GM21786 (cell line): ENCODE results near the gene CGNL1.

ENCODE experiments used
- ATAC-seq: cut with Tn5 transposase; IDR thresholded peaks from one replicate; pipeline ENCODE4 v1.9.1; 2021; ENCODE audit not compliant: unreplicated experiment

CGNL1 gene

DNA sequence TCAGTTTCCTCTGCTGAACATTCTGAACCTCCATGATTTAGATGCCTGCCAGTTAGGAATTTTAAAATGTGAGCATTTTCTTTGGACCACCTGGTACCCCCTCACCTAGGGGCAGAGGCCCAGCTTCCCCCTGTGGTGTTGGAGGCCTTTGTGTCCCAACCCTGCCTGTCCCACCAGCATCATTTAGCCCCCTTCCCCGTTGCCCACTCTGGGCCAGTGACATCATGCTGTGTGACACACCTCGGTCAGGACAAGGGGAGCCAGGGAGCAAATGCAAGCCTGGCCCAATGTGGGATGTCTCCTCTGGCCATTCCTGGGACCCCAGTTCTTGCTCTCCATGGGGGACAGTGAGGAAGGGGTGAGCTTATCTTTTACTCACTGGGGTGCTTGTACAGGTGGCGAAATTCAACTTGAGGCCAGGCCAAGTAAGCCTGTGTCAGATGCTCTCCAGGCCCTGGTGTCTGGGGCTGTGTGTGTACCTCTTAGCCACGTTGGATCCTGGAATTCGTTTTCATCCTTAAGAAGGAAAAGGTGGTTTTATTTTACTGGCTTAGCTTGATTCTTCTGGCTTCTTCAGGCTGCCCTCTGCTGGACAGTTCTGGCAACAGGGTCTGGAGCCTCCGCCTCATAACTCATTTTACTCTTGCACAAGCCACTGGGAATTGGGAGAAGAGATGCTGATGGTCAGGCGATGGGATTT, 165.7 kb downstream of the CGNL1 start:
- no peak for ATAC-seq

DNA sequence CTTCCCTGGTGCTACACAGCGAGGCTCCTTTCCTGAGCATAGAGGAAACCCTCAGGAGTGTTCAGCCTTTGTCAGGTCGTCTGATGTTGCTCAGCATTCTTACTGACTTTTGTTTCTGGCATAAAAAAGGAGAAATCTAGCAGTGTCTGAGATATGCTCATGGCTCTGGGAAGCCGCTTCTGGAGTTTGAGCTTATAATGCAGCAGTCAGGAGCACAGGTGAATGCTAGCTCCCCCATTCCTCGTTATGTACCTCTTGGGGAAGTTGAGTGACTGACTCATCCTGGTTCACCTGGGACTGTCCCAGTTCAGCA, 166.2 kb downstream of the CGNL1 start:
- no peak for ATAC-seq

DNA sequence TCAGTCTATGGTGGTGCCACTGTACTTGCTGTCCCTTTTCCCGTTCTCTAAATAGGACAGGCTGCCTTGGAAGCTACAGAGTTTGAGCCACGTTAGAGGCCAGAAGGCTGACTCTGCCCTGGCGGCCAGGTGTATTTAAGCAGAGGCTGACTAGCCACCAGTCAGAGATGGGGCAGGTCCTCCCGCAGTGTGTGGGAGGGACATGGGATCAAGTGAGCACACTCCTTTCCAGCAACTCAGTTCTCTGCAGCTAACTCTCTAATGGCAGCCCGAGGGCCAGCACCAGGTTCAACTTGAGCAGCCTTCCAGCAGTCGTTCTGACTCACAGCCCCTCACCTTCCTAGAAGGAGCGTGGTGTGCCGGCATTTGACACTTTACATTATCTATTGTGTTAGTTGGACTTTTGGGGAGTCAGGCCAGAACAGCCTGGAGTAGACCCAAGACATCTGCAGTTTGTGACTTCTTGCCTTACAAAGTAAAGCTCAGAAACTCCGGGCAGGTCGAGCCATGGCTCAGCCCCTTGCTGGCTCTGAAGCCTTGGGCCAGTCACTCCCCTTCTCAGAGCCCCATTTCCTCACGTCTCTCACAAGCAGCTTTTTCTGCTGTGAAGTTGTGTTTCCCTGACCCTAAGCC, 168.7 kb downstream of the CGNL1 start:
- ATAC-seq = no peak

DNA sequence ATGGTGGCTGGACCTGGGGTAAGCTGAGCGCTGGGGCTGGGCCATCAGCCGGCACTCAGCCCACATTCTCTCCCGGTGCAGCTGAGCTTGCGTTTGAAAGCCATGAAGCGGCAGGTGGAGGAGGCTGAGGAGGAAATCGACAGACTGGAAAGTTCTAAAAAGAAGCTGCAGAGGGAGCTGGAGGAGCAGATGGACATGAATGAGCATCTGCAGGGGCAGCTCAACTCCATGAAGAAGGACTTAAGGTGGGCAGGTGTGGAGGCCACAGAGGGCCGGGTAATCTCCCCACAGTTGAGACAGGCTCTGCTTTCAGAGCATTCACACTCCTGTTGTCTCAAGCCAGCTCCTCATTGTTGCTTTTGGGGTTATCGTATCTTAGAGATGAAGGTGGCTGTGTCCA, 169.7 kb downstream of the CGNL1 start:
- ATAC-seq = no peak

DNA sequence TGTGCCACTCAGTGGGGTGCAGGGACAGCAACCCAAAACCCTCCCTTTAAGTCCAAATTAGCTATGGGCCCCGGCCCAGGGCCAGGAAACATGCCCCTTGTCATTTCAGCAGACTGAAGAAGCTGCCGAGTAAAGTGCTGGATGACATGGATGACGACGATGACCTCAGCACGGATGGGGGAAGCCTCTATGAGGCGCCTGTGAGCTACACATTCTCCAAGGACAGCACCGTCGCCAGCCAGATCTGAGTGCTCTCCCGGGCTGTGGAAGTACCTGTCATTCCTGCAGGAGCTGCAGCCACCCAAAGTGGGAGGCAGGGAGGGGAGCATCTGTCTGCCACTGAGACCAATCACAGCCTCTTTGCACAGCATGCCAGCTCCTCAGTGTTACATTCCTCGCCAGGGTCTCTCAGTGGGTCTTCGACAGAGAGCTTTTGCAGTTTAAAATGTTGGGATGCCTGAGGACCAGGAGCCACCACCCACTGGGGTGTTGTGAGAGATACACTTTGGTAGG, 171.0 kb downstream of the CGNL1 start:
- ATAC-seq = no peak

DNA sequence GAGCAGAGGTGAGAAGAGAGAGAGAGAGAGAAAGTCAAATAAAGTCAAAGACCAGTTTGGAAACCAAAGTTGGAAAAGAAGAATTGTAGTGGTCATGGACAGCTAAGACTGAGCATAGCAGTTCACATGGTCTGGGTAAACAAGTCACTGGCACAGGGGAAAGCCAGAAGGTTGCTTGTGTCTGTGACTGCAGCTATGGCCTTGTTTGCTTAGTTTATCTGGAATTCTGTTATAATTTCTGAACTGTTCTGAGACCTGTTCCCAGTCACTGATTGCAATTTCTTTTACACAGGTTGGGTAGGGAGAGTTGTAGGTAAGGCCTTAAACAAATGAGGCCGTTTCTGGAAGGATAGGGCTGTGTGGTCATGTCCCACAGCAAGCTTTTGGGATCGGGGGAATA, 172.0 kb downstream of the CGNL1 start:
- ATAC-seq = no peak

DNA sequence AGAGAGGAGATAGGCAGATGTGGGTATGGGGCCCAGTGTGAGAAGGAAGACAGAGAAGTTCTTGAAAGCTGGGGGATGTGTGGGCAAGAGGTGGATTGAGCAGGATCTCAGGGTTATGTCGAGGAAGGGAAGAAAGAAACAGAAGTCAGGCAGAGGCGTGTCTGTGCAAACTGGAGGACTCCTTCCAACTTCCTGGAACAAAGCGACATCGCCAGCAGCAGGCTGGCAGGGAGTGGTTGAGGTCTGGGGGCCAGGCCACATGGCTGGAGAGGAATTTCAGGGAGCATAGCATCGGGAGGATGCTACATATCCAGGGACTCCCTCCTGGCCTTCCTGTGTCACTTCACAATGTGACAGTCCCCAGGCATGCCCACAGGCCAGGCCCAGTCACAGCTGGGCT, 172.5 kb downstream of the CGNL1 start:
- ATAC-seq = no peak

DNA sequence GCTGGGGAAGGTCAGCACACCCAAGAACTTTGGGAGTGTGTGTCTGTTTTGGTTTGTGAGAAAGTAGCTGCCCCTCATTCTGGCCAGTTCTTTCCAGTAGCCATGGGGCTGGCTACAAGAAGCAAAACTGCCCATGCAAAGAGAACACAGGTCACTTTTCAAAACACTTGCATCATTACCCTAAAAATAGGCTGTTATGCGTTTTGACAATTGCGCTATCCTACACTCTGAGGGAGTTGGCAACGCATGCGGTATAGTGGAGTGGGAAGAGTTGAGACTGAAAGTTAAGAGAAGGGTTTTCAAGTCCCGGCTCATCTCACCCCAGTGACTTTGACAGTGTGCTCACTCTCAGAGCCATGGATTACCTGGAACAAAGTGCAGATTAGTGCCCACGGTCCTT, 173.6 kb downstream of the CGNL1 start:
- no peak for ATAC-seq

DNA sequence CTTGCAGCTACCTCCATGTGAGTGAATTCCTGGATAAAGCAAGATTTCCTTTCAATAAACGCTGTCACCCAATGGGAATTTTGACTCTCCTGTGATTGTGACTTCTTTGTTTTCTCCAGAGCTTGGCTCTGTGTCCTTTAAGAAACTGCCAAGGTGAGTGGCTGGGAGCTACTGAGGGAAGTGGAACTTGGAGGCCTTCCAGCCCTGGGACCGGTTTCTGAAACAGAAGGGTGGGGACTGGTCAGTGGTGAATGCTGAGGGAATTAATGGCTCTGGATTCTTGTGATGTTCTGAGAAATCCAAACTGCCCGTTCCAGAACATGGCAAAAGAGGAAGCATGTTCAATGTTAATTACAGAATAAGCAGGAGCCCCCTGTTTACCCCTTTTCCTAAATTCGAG, 174.3 kb downstream of the CGNL1 start:
- no peak for ATAC-seq

DNA sequence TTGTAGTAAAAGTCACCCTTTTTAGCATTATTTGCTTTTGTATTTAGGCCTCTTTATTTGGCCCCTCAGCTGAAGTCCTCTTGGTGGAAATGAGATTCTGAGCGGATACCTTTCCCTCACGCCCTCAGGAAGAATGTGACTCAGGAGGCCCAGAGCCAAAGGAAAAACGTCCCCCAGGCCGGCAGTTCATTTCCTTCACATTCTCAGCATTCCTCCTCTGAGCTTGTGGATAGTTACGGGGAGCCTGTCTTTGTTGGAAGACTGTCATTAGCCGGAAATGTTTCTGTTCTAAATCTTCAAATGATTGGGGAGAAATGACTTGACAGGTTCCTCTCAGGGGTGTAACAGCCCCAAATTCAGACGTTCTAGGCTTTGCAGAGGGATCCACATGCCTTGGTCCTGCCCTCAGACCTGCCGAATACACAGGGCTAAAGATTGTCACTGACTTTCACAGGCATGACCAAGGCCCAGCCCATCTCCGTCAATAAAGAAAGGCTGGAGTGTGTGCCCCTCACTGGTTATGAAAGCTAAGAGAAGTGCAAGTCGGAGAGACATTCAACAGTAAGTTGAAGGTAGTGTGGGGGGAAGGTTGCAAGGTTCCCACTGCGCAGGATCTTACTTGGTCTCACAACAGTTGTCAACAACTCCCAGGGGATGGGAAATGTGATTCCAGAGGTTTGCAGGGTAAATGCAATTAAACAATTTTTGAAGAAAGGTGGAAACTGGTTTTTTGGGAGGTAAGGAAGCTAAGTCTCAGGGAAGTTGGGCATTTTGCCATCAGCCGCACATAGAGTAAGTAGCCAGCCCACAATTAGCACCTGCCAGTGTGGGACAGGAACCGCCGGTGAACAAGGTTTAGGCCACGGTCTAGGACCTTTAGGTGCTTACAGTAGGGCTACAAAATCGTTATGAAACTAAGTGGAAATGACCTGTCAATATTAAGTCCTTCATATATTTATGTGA, 175.7 kb downstream of the CGNL1 start:
- no peak for ATAC-seq

DNA sequence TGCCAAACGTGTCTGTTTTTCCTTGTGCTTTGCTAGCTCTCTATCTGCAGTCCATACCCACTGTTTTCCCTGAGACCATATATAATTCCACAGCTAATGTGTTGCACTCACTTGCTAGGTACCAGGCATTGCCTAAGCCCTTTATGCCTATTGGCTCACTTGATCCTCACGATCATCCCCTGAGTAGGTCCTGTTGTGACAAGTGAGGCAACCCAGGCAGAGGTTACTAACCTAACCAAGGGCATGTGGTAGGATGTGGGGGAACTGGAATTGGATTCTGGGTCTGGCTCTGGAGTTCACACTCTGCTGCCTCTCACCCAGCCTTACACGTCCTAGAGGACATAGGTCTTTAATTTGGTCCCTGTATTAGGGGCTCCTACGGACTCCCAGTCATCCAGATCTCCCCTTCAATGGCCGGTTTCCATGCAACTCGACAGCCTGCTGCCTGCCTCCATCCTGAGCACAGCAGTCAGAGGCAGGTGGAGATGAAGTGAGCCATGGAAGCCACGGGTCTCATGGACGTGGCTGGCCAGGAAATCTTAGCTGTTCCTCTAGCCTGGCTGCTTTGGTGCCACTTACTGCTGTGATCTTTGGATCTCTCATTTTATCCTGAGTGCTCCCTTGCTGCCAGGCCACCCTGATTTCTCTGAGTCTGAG, 176.5 kb downstream of the CGNL1 start:
- no peak for ATAC-seq

DNA sequence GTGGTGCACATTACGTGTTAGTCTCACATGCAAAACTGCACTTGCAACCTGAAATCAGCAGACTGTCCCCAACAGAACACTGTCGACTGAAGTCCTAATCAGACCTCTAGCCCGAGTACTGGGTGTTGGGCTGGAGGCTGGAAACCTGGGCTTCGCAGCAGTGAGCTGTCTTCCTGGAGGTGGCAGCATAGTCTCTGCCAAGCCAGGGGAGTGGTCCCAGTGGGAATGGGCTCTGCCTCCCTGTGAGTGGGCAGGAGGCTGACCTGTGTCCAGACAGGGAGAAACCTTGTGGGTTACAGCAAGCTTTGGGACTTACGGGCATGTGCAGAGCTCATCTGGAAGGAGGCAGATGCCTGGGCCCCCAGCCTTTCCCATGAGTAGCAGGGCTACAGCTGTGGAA, 177.2 kb downstream of the CGNL1 start:
- ATAC-seq = no peak

DNA sequence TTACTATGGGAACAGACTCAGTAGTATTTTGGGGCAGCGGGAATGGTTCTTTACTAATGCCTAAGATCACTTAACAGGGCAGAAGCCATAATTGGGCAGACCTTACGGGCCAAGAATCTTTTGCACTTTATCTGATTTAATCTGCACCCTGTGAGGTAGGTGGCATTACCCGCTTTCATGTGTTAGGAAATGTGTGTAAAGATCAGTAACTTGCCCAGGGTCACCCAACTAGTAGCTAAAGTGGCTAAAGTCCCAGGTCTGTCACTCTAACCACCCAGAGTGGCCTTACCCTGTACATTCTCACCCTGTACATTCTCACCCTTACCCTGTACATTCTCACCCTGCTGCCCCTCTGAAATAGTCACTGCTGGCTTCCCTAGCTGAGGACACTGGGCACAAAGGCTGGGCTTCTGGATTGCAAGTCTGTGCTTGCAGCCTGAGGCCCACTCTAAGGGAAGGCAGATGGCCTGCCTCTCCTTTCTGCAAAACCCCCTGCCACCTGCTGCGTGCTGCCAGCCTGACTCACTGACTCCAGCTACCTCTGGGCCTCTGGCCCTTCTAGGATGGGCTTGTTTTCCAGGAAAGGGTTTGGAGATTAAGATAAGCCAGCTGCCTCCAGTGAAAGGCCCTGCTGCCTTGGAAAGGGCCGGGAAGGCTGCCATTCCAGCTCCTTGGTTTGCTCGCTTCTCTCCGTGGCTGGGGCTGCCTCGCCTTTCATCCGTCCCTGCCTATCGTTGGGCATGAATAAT, 177.9 kb downstream of the CGNL1 start:
- no peak for ATAC-seq

DNA sequence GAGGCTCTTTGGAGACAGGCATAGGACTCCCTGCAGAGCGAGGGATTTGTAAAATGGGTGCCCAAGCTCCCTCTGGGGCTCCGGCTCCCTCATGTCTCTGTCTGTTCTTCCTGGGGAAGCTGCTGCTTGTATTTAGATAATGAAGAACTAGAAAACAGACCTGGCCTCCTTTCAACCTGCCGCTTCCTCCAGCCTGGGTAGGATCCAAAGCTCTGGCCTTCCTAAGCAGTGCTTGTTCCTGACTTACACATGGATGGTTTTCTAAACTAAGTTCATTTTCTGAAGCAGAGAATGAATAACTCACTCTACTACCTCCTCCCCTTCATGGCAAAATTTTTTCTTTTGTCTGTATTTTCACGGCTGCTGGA, 178.5 kb downstream of the CGNL1 start:
- ATAC-seq = no peak

DNA sequence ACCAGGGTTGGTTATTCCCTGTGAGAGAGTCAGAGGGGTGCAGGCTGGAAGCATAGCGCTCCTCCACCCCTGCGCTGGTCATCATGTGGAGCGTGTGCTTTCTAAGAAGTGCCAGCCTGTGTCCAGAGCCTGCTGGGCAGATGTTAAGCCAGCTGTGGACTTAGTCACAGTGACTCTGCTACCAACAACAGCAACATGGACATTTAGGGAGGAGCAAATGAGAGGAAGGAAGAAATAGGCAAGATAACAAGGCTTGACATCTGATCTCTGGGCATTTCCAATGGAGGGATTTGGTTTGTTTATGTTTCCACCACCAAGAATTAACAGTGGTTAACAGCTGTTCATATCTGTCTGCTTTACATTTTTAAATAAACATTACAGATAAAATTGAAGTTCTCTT, 179.0 kb downstream of the CGNL1 start:
- ATAC-seq = no peak

DNA sequence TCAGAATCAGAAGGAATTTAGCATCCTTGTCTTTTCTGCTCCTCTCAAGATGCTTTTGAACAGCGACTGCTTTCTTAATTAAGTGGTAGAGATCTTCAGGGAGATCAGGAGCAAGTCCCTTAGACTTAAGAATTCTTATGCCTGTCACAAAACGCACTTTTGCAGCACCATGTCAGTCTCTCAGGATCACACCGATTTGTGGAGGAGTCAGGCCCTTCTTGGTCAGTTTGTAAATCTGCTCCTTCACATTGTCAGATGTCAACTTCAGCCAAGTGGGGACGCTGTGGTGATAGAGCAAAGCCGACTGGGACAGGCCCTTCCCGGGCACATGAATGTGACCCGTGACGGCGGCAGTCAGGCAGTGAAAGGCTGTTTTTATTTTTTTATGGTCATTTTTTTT, 179.7 kb downstream of the CGNL1 start:
- ATAC-seq = no peak

DNA sequence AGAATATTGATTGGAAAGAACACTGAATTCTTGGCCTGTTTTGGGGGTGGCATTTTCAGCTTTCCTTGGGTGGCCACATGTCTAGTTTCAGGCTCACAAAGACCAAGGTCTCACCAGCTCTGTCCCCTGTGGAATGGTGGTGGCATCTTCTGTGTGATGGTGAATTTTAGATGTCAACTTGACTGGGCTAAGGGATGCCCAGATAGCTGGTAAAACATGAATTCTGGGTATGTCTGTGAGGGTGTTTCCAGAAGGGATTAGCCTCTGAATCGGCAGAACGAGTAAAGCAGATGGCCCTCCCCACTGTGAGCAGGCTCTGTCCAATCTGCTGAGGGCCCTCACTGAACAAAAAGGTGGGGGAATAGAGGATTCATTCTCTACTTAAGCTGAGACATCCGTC, 181.0 kb downstream of the CGNL1 start:
- no peak for ATAC-seq

DNA sequence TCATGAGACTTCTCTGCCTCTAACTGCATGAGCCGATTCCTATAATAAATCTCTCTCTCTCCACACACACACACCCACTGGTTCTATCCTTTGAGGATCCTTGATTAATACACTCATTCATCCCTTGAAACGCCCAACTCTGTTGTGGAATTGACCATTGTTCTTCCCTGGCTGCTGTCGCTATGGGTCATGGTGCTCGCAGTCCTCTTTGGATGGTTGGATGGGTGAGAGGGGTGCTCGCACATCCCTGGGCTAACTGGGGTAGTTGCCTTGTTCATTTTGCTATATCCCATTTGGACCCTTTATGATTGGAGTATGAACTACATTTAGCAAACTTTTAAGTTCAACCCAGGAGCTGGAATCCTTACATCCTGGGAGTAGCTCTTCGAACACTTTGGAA, 181.5 kb downstream of the CGNL1 start:
- no peak for ATAC-seq

DNA sequence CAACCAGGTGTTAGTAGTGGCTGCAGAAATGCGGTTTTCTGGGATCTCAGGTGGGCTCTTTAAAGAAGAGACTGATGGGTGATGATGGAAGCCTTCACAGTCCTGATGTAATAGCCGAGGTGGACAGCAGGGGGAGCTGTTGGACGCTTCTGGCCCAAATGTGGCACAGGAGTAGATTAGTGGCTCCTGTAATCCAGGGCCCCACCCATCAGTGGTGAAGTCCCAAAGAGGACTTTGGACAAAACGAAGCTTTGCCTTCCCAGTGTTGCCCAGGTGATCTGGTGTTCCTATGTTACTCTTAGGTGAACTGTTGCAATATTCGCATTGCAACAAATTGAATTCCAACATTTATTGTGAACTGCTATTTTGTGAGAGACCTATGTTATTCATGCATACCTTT, 183.6 kb downstream of the CGNL1 start:
- ATAC-seq = no peak

DNA sequence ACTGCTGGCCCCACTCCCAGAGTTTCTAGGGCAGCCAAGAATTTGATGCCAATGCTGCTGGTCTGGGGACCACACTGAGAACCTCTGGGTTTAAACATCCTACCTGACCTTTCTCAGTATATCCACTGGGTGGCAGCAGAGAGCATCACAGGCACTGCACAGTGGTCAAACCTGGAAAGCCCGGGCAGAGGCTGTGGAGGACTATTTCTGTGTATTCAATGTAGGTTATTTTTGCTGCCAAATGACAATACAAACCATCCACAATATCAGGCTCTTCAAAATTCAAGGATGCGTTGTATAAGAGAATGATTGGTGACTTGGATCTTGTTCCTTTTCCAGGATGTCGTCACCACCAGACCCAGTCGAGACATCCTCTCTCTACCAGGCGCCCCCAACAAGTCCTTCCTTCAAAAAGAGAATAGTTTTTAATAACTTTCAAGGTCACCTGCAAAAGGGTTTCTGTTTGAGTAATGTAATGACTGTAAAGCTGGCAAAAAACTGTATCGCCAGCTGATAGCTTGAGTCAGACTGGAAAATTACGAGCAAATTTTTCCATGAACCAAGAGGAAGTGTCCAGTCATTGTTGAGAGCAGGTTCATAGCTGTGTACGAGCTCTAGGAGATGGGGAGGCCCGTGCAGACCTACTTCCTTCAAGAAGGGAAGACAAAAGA, 184.9 kb downstream of the CGNL1 start:
- ATAC-seq = peak; percentile 86
